Measurements from ENCODE around the gene ADGRG1. TPM values are rescaled to one million over a fixed set of nuclear protein-coding genes. Genes with fewer than 3 reads are reported as not detected.

The ADGRG1 gene
- total and polyA plus RNA-seq, 2 donors (not counting 1 experiment from before 2014, with no cell fraction given), result 0.20 to 0.61 TPM

DNA sequence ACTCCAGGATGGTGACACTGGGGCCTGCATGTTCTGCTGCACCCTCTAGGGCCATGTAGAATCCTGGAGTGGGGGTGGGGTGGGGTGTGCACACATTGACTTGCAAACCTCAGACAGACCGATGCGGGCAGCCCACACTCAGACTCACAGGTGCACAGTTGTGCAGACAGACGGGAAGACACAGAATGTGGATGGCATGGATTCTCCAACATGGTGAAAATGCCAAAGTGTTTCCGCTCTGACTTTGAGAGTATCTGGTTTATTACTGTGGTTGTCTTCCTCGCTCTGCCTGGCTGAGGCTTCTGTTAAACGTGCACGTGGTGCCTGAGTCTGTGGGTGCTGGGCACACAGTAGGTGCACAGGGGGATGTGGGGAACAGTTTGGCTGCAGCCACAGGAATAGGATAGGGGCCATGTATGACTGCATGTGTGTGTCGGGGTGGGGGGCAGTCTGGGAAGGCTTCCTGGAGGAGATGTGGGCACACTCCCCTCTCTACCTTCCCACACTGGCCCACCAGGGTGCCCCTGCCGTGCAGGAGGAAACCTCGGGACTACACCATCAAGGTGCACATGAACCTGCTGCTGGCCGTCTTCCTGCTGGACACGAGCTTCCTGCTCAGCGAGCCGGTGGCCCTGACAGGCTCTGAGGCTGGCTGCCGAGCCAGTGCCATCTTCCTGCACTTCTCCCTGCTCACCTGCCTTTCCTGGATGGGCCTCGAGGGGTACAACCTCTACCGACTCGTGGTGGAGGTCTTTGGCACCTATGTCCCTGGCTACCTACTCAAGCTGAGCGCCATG is 30.6 kb downstream of the ADGRG1 start:
- no peak overlapping the region for H3K4me3 Mint-ChIP-seq
- ATAC-seq (ENCODE audit: low read depth) (no peak), DNase-seq (no peak)
- intact Hi-C loops (cut with micrococcal nuclease), result no loop called here
- TF ChIP-seq CTCF (IDR thresholded peaks at IDR 0.05) (no peak), EZH2 (IDR thresholded peaks at IDR 0.05; ENCODE audit: borderline replicate concordance, insufficient read depth, low read depth, low read length, poor library complexity, severe bottlenecking) (no peak)
- peaks cover 5% of the 10 kb centered on the region for H3K27me3 Mint-ChIP-seq
- Histone ChIP-seq H3K9ac (ENCODE audit: low read length) (no peak overlapping the region), H3K36me3 (replicated peaks in 1 of 2; ENCODE audit: control extremely low read depth in 1 of 2, control insufficient read depth in 1 of 2, extremely low read depth in 1 of 2, insufficient read depth in 2 of 2, low read length in 1 of 2) (no peaks in the 10 kb centered on the region), H3K4me1 (ENCODE audit: control insufficient read depth in 2 of 2, insufficient read depth in 2 of 2, low read length in 2 of 2) (no peaks in the 10 kb centered on the region), H3K27me3 (replicated peaks in 1 of 4; ENCODE audit: control extremely low read depth in 1 of 4, control insufficient read depth in 3 of 4, insufficient read depth in 4 of 4, low read length in 3 of 4) (no peaks in the 10 kb centered on the region), H3K9me3 (ENCODE audit: control extremely low read depth in 1 of 3, control insufficient read depth in 2 of 3, insufficient read depth in 1 of 3, low read length in 2 of 3) (peaks cover 0 to 11% (median 0%) of the 10 kb centered on the region in 3 donors), H3K4me3 (ENCODE audit: control extremely low read depth in 1 of 5, extremely low read depth in 1 of 5, insufficient read depth in 1 of 5, low read depth in 2 of 5, low read length in 4 of 5) (no peak overlapping the region), H4K20me1 (ENCODE audit: control insufficient read depth, insufficient read depth, low read length, poor library complexity, severe bottlenecking) (no peaks in the 10 kb centered on the region), H3K4me2 (replicated peaks; ENCODE audit: low read depth, low read length, poor library complexity, severe bottlenecking) (no peak overlapping the region), H3K27ac (ENCODE audit: low read length in 2 of 2) (no peak overlapping the region), H3K79me2 (ENCODE audit: control insufficient read depth, insufficient read depth, low read length) (no peaks in the 10 kb centered on the region), H2AFZ (ENCODE audit: insufficient read depth, low read depth, low read length, poor library complexity, severe bottlenecking) (no peak overlapping the region)
- CTCF ChIA-PET, result no interaction called here
- POLR2A ChIA-PET, result no interaction called here
- H3K27ac Mint-ChIP-seq, result no peak overlapping the region
- no peaks in the 10 kb centered on the region for H3K4me1 Mint-ChIP-seq
- WGBS (ENCODE audit: insufficient coverage), result 85% methylated on average over 17 of the region's 19 CpGs
- H3K9me3 Mint-ChIP-seq (ENCODE audit: insufficient read depth), result no peaks in the 10 kb centered on the region

DNA sequence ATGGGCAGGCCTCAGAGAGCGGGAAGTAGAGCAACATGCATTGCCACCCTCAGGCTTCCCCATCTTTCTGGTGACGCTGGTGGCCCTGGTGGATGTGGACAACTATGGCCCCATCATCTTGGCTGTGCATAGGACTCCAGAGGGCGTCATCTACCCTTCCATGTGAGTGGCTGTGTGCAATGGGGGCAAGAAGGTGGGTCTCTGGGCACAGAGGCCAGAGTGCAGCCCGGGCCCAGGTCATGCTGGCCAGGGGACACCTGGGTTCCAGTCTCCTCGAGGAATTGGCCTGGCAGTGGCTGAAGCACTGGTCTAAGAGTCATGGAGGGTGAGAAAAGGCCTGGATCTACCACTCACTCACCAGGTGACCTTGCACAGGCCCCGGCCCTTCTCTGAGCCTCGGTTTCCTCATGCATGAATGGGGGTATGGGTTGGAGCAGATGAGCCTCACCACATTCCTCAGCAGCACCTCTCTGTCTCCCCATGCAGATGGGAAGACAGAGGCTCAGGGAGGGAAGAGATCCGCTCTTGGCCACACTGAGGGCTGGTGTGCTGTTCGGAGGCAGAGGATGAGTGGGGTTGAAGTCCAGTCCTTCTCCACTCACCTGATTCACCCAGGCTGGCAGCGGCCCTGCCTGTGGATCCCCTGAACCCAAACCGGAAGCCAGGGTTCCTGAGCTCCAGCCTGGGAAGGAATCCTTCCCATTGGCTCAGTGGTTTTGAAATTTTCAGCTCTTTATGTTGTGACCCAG is 32.5 kb downstream of the ADGRG1 start:
- TF ChIP-seq EZH2 (IDR thresholded peaks at IDR 0.05; ENCODE audit: borderline replicate concordance, insufficient read depth, low read depth, low read length, poor library complexity, severe bottlenecking) (no peak), CTCF (IDR thresholded peaks at IDR 0.05) (no peak)
- no peak overlapping the region for H2AFZ ChIP-seq (ENCODE audit: insufficient read depth, low read depth, low read length, poor library complexity, severe bottlenecking)
- no peaks in the 10 kb centered on the region for H3K4me1 ChIP-seq (ENCODE audit: control insufficient read depth in 2 of 2, insufficient read depth in 2 of 2, low read length in 2 of 2)
- peaks cover 0 to 11% (median 0%) of the 10 kb centered on the region in 3 donors for H3K9me3 ChIP-seq (ENCODE audit: control extremely low read depth in 1 of 3, control insufficient read depth in 2 of 3, insufficient read depth in 1 of 3, low read length in 2 of 3)
- no peaks in the 10 kb centered on the region for H3K4me1 Mint-ChIP-seq
- H3K9me3 Mint-ChIP-seq (ENCODE audit: insufficient read depth), result no peaks in the 10 kb centered on the region
- ChIA-PET POLR2A (no interaction called here), CTCF (no interaction called here)
- no peak for ATAC-seq (ENCODE audit: low read depth)
- no peaks in the 10 kb centered on the region for H3K36me3 ChIP-seq (replicated peaks in 1 of 2; ENCODE audit: control extremely low read depth in 1 of 2, control insufficient read depth in 1 of 2, extremely low read depth in 1 of 2, insufficient read depth in 2 of 2, low read length in 1 of 2)
- WGBS (ENCODE audit: insufficient coverage), result 89% methylated on average over 7 of the region's 11 CpGs
- no peaks in the 10 kb centered on the region for H3K27me3 ChIP-seq (replicated peaks in 1 of 4; ENCODE audit: control extremely low read depth in 1 of 4, control insufficient read depth in 3 of 4, insufficient read depth in 4 of 4, low read length in 3 of 4)
- DNase-seq, result no peak
- H3K27ac ChIP-seq (ENCODE audit: low read length in 2 of 2), result no peak overlapping the region
- intact Hi-C loops (cut with micrococcal nuclease), result no loop called here
- no peak overlapping the region for H3K27ac Mint-ChIP-seq
- H3K27me3 Mint-ChIP-seq, result peaks cover 9% of the 10 kb centered on the region
- H3K4me2 ChIP-seq (replicated peaks; ENCODE audit: low read depth, low read length, poor library complexity, severe bottlenecking), result no peak overlapping the region
- no peak overlapping the region for H3K4me3 ChIP-seq (ENCODE audit: control extremely low read depth in 1 of 5, extremely low read depth in 1 of 5, insufficient read depth in 1 of 5, low read depth in 2 of 5, low read length in 4 of 5)
- H3K4me3 Mint-ChIP-seq, result no peak overlapping the region
- H3K79me2 ChIP-seq (ENCODE audit: control insufficient read depth, insufficient read depth, low read length), result no peaks in the 10 kb centered on the region
- no peak overlapping the region for H3K9ac ChIP-seq (ENCODE audit: low read length)
- H4K20me1 ChIP-seq (ENCODE audit: control insufficient read depth, insufficient read depth, low read length, poor library complexity, severe bottlenecking), result no peaks in the 10 kb centered on the region

Measured in B cell (primary cell).